Psoas muscle (tissue), 8 donors: ENCODE results near the gene KCTD2. TPM values are rescaled to one million over a fixed set of nuclear protein-coding genes. Genes with fewer than 3 reads are reported as not detected.
A peak's percentile ranks its signal among the peaks of the same experiment; 100 is the strongest.
"Not testable (repeated sequence)": the region's sequence is repeated elsewhere in the genome, so short reads cannot be mapped to it uniquely, and the experiment has no call there.

ENCODE experiments used
- ATAC-seq, 4 donors: fragments of 200-7000 bp; cut with Tn5 transposase; one replicate each; pipeline ENCODE4 v1.9.1; 2020; ENCODE audit warnings: moderate library complexity in 3 of 4, mild to moderate bottlenecking in 2 of 4
- DNase-seq, 2 donors: peaks; one replicate each; pipeline ENCODE4 v3.0.0-alpha.2; 2020
- H3K27ac ChIP-seq: fragments of 200-600 bp; one replicate; pipeline ENCODE4 v1.8.0; 2022
- H3K27me3 ChIP-seq, 3 donors: fragments of 200-600 bp in 1 of 3; one replicate each; pipeline versions ENCODE4 v1.6.1 to v1.8.0; 2013 to 2022; ENCODE audit warnings: low read length in 2 of 3, mild to moderate bottlenecking in 2 of 3, moderate library complexity in 1 of 3; ENCODE audit not compliant: insufficient read depth in 3 of 3
- H3K36me3 ChIP-seq, 2 donors: fragments of 200-600 bp in 1 of 2; one replicate each; pipeline versions ENCODE4 v1.6.1 to v1.8.0; 2013 to 2022; ENCODE audit warnings: low read depth in 1 of 2, mild to moderate bottlenecking in 1 of 2, moderate library complexity in 1 of 2; ENCODE audit not compliant: insufficient read depth in 1 of 2
- H3K4me1 ChIP-seq: fragments of 200-600 bp; one replicate; pipeline ENCODE4 v1.8.0; 2022
- H3K4me3 ChIP-seq: fragments of 200-600 bp; one replicate; pipeline ENCODE4 v1.8.0; 2022; ENCODE audit warnings: mild to moderate bottlenecking
- H3K9me3 ChIP-seq: fragments of 200-600 bp; one replicate; pipeline ENCODE4 v1.8.0; 2022
- WGBS, 3 donors: extraction: QIAGEN DNeasy Blood & Tissue Kit; methylation state at CpG; one replicate each; pipeline versions ENCODE4 v1.1.6 to v1.1.7; 2013; 5-methylcytosine and 5-hydroxymethylcytosine counted together
- intact Hi-C, 2 donors: fragments of 100-400 bp; cut with DNase I; formaldehyde crosslinking; loops; one replicate each; pipeline versions ENCODE4 v1.11.0 to v1.14.2; 2022
- polyA plus RNA-seq, 3 donors: library from polyadenylated mRNA; stranded (reverse); fragments of 200-250 nt; gene quantifications; one replicate each; pipeline ENCODE4 v1.2.3, GENCODE V29; 2013
- total RNA-seq, 4 donors: library from RNA; stranded (reverse); fragmentation: NEBNext Ultra II Directional in 2 of 4; extraction: Animal tissue kit (Norgen Biotek cat#: 25700) in 2 of 4; gene quantifications; one replicate each; pipeline versions ENCODE4 v1.2.1 to v1.2.4, GENCODE V29; 2021 to 2023
- TF ChIP-seq, protein P1 (sequence below): fragments of 200-600 bp; IDR thresholded peaks from one replicate; pipeline ENCODE4 v1.8.0; 2022; ENCODE audit warnings: antibody characterized with exemption
- donor health status: healthy with polysubstance abuse.
- donor health status: DM: no; HTN: no; CAD: no; lungs with moderate emphysema.
- donor health status: Bipolar disorder and iron deficiency.
- donor health status: healthy.
- donor health status: DM: yes; HTN: yes; CAD: no.
- donor health status: DM: no; HTN: no; CAD: no.
- donor health status: DM: no; HTN: no; CAD: no.
- donor health status: DM: yes; HTN: yes; CAD: no.

KCTD2 gene
- total and polyA plus RNA-seq, 7 donors = 26.9 to 71.2 (median 34.5) TPM

DNA sequence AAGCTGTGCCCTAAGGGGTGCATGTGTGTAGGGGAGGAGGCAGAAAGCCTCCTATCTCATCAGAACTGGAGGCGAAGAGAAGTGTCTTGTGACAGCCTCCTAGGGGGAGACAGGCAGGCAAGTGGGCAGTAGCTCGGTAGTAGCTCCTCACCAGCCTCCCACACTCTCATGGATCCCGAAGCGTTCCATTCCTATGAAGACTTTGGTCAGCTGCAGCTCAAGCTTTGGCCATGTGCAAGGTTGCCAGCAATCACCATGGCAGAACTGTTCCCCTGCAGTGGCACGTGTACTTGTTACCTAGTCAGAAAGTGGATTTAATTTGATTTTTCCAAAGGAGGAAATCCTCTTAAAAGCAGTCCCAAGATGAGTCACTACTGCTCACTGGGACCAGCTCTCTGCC, 27.9 kb upstream of the KCTD2 start:
- no peak for ATAC-seq
- Histone ChIP-seq H3K4me3 (no peak overlapping the region), H3K27me3 (no peaks in the 10 kb centered on the region), H3K4me1 (no peaks in the 10 kb centered on the region), H3K27ac (no peak overlapping the region), H3K9me3 (no peaks in the 10 kb centered on the region), H3K36me3 (peaks cover 5 to 71% of the 10 kb centered on the region in 2 donors)
- TF ChIP-seq, protein P1, sequence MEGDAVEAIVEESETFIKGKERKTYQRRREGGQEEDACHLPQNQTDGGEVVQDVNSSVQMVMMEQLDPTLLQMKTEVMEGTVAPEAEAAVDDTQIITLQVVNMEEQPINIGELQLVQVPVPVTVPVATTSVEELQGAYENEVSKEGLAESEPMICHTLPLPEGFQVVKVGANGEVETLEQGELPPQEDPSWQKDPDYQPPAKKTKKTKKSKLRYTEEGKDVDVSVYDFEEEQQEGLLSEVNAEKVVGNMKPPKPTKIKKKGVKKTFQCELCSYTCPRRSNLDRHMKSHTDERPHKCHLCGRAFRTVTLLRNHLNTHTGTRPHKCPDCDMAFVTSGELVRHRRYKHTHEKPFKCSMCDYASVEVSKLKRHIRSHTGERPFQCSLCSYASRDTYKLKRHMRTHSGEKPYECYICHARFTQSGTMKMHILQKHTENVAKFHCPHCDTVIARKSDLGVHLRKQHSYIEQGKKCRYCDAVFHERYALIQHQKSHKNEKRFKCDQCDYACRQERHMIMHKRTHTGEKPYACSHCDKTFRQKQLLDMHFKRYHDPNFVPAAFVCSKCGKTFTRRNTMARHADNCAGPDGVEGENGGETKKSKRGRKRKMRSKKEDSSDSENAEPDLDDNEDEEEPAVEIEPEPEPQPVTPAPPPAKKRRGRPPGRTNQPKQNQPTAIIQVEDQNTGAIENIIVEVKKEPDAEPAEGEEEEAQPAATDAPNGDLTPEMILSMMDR = no peak
- WGBS, 3 donors = 78 to 84% (median 81%) methylated on average over 5 of the region's 5 CpGs
- intact Hi-C loops = no loop called here
- peak in 1 of 2 donors; percentile 10 for DNase-seq

- 90 to 93% (median 92%) methylated on average over 3 of the region's 3 CpGs for WGBS, 3 donors
- Histone ChIP-seq H3K36me3 (peaks cover 5 to 71% of the 10 kb centered on the region in 2 donors), H3K27ac (no peak overlapping the region), H3K9me3 (no peaks in the 10 kb centered on the region), H3K4me3 (no peak overlapping the region), H3K4me1 (no peaks in the 10 kb centered on the region), H3K27me3 (no peaks in the 10 kb centered on the region)
- ATAC-seq (no peak), DNase-seq (no peak)
- intact Hi-C loops = no loop called here
- TF ChIP-seq, protein P1 = no peak
These were observed 27.3 kb upstream of the KCTD2 start for GRCh38 chr17:75019710-75020109.

- Histone ChIP-seq H3K27ac (no peak overlapping the region), H3K36me3 (peaks cover 5 to 71% of the 10 kb centered on the region in 2 donors), H3K4me1 (no peaks in the 10 kb centered on the region), H3K27me3 (no peaks in the 10 kb centered on the region), H3K9me3 (no peaks in the 10 kb centered on the region), H3K4me3 (no peak overlapping the region)
- DNase-seq (peak in 1 of 2 donors; percentile 20), ATAC-seq (no peak)
- intact Hi-C loops = no loop called here
- 84 to 89% (median 88%) methylated on average over 19 of the region's 19 CpGs for WGBS, 3 donors
- TF ChIP-seq, protein P1 = no peak
These were observed 26.5 kb upstream of the KCTD2 start for GRCh38 chr17:75020331-75021110.

GRCh38 chr17:75024686-75025397, 22.2 kb upstream of the KCTD2 start:
- TF ChIP-seq, protein P1 = no peak
- H3K36me3 ChIP-seq = peaks cover 5 to 37% of the 10 kb centered on the region in 2 donors
- H3K4me1 ChIP-seq = no peaks in the 10 kb centered on the region
- intact Hi-C loops = no loop called here
- 89 to 93% (median 92%) methylated on average over 10 of the region's 10 CpGs for WGBS, 3 donors
- no peaks in the 10 kb centered on the region for H3K9me3 ChIP-seq
- no peaks in the 10 kb centered on the region for H3K27me3 ChIP-seq
- no peak overlapping the region for H3K4me3 ChIP-seq
- DNase-seq (no peak), ATAC-seq (no peak)
- no peak overlapping the region for H3K27ac ChIP-seq

GRCh38 chr17:75025398-75025734, 21.7 kb upstream of the KCTD2 start:
- ATAC-seq, DNase-seq, H3K9me3 ChIP-seq, H3K4me3 ChIP-seq, H3K4me1 ChIP-seq, H3K27me3 ChIP-seq, intact Hi-C loops, H3K27ac ChIP-seq: not testable (repeated sequence)
- H3K36me3 ChIP-seq = peaks cover 2 to 32% of the 10 kb centered on the region in 2 donors
- 82 to 88% (median 88%) methylated on average over 9 of the region's 9 CpGs for WGBS, 3 donors

DNA sequence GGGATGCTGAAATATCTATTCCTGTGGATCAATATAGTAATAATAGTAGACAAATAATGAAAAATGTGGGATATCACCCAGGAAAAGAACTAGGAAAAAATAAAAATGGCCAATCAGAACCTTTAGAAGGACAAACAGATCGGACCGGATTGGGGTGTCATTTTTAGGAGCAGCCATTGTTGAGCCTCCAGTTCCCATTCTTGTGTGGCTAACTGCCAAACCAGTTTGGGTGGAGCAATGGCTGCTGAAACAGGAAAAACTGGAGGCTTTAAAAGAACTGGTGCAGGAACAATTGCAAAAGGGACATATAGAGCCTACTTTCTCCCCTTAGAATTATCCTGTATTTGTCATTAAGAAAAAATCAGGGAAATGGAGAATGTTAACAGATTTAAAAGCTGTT, 20.4 kb upstream of the KCTD2 start:
- intact Hi-C loops, DNase-seq: not testable (repeated sequence)

More for the DNA sequence above, 20.4 kb upstream of the KCTD2 start:
- not testable (repeated sequence) for H3K9me3 ChIP-seq, H3K4me1 ChIP-seq, ATAC-seq, H3K4me3 ChIP-seq, H3K27ac ChIP-seq, H3K27me3 ChIP-seq
- H3K36me3 ChIP-seq = peaks cover 2 to 19% of the 10 kb centered on the region in 2 donors
- 72 to 90% (median 77%) methylated on average over 2 of the region's 2 CpGs for WGBS, 3 donors
